ENCODE results near the gene GTF2A2. TPM values are rescaled to one million over a fixed set of nuclear protein-coding genes. Genes with fewer than 3 reads are reported as not detected.
"Not testable (repeated sequence)": the region's sequence is repeated elsewhere in the genome, so short reads cannot be mapped to it uniquely, and the experiment has no call there.

The GTF2A2 gene
- total and polyA plus RNA-seq, 4 donors, result 33.5 to 121 (median 67.4) TPM

GRCh38 chr15:59654046-59654445 lies 3.3 kb downstream of the GTF2A2 start:
- Histone ChIP-seq H3K27ac (ENCODE audit: low read depth in 1 of 2, low read length in 1 of 2) (no peak overlapping the region), H3K36me3 (ENCODE audit: control insufficient read depth in 4 of 4, insufficient read depth in 4 of 4, low read length in 4 of 4) (peaks cover 6 to 20% (median 12%) of the 10 kb centered on the region in 4 donors), H3K4me3 (no peak overlapping the region), H3K9me3 (ENCODE audit: control insufficient read depth in 4 of 4, insufficient read depth in 3 of 4, low read length in 3 of 4) (no peaks in the 10 kb centered on the region), H3K27me3 (ENCODE audit: control insufficient read depth in 3 of 3, insufficient read depth in 3 of 3, low read length in 2 of 3) (no peaks in the 10 kb centered on the region), H3K9ac (ENCODE audit: insufficient read depth in 1 of 2, low read length in 2 of 2) (no peak overlapping the region), H3K4me1 (ENCODE audit: control insufficient read depth in 5 of 5, insufficient read depth in 5 of 5, low read length in 5 of 5) (peaks cover 0 to 27% (median 4%) of the 10 kb centered on the region in 5 donors)
- no peak for ATAC-seq (ENCODE audit: insufficient read depth, low FRiP score)
- TF ChIP-seq CTCF (IDR thresholded peaks at IDR 0.05; ENCODE audit: control extremely low read depth, extremely low read depth), result no peak
- no peak for DNase-seq
- 79 to 82% methylated on average over 1 of the region's 1 CpG for WGBS, 2 donors

GRCh38 chr15:59649603-59650002 lies 7.7 kb downstream of the GTF2A2 start:
- peaks cover 14 to 20% (median 17%) of the 10 kb centered on the region in 4 donors for H3K36me3 ChIP-seq (ENCODE audit: control insufficient read depth in 4 of 4, insufficient read depth in 4 of 4, low read length in 4 of 4)
- no peak overlapping the region for H3K27ac ChIP-seq (ENCODE audit: low read depth in 1 of 2, low read length in 1 of 2)
- DNase-seq (no peak), ATAC-seq (ENCODE audit: insufficient read depth, low FRiP score) (no peak)
- peaks cover 0 to 8% (median 0%) of the 10 kb centered on the region in 5 donors for H3K4me1 ChIP-seq (ENCODE audit: control insufficient read depth in 5 of 5, insufficient read depth in 5 of 5, low read length in 5 of 5)
- no peak overlapping the region for H3K9ac ChIP-seq (ENCODE audit: insufficient read depth in 1 of 2, low read length in 2 of 2)
- no peak for TF ChIP-seq CTCF (IDR thresholded peaks at IDR 0.05; ENCODE audit: control extremely low read depth, extremely low read depth)
- no peaks in the 10 kb centered on the region for H3K27me3 ChIP-seq (ENCODE audit: control insufficient read depth in 3 of 3, insufficient read depth in 3 of 3, low read length in 2 of 3)
- H3K4me3 ChIP-seq, result no peak overlapping the region
- H3K9me3 ChIP-seq (ENCODE audit: control insufficient read depth in 4 of 4, insufficient read depth in 3 of 4, low read length in 3 of 4), result no peaks in the 10 kb centered on the region

GRCh38 chr15:59647085-59647484 lies 10.2 kb downstream of the GTF2A2 start:
- H3K27ac ChIP-seq (ENCODE audit: low read depth in 1 of 2, low read length in 1 of 2), result no peak overlapping the region
- peaks cover 12 to 23% (median 16%) of the 10 kb centered on the region in 4 donors for H3K36me3 ChIP-seq (ENCODE audit: control insufficient read depth in 4 of 4, insufficient read depth in 4 of 4, low read length in 4 of 4)
- 87 to 94% methylated on average over 1 of the region's 1 CpG for WGBS, 2 donors
- H3K27me3 ChIP-seq (ENCODE audit: control insufficient read depth in 3 of 3, insufficient read depth in 3 of 3, low read length in 2 of 3), result no peaks in the 10 kb centered on the region
- H3K9ac ChIP-seq (ENCODE audit: insufficient read depth in 1 of 2, low read length in 2 of 2), result no peak overlapping the region
- H3K4me1 ChIP-seq (ENCODE audit: control insufficient read depth in 5 of 5, insufficient read depth in 5 of 5, low read length in 5 of 5), result peaks cover 0 to 7% (median 0%) of the 10 kb centered on the region in 5 donors
- DNase-seq (no peak), ATAC-seq (ENCODE audit: insufficient read depth, low FRiP score) (no peak)
- H3K4me3 ChIP-seq, result no peak overlapping the region
- no peaks in the 10 kb centered on the region for H3K9me3 ChIP-seq (ENCODE audit: control insufficient read depth in 4 of 4, insufficient read depth in 3 of 4, low read length in 3 of 4)
- TF ChIP-seq CTCF (IDR thresholded peaks at IDR 0.05; ENCODE audit: control extremely low read depth, extremely low read depth), result no peak

GRCh38 chr15:59646277-59646676 lies 11.0 kb downstream of the GTF2A2 start:
- no peaks in the 10 kb centered on the region for H3K9me3 ChIP-seq (ENCODE audit: control insufficient read depth in 4 of 4, insufficient read depth in 3 of 4, low read length in 3 of 4)
- no peaks in the 10 kb centered on the region for H3K27me3 ChIP-seq (ENCODE audit: control insufficient read depth in 3 of 3, insufficient read depth in 3 of 3, low read length in 2 of 3)
- no peak for TF ChIP-seq CTCF (IDR thresholded peaks at IDR 0.05; ENCODE audit: control extremely low read depth, extremely low read depth)
- peaks cover 0 to 7% (median 0%) of the 10 kb centered on the region in 5 donors for H3K4me1 ChIP-seq (ENCODE audit: control insufficient read depth in 5 of 5, insufficient read depth in 5 of 5, low read length in 5 of 5)
- no peak overlapping the region for H3K27ac ChIP-seq (ENCODE audit: low read depth in 1 of 2, low read length in 1 of 2)
- 100% methylated on average over 1 of the region's 1 CpG for WGBS, 2 donors
- ATAC-seq (ENCODE audit: insufficient read depth, low FRiP score) (no peak), DNase-seq (no peak)
- no peak overlapping the region for H3K9ac ChIP-seq (ENCODE audit: insufficient read depth in 1 of 2, low read length in 2 of 2)
- no peak overlapping the region for H3K4me3 ChIP-seq
- peaks cover 11 to 17% (median 12%) of the 10 kb centered on the region in 4 donors for H3K36me3 ChIP-seq (ENCODE audit: control insufficient read depth in 4 of 4, insufficient read depth in 4 of 4, low read length in 4 of 4)

GRCh38 chr15:59645812-59646211 lies 11.5 kb downstream of the GTF2A2 start:
- 97% methylated on average over 9 of the region's 9 CpGs for WGBS, 2 donors
- H3K4me1 ChIP-seq (ENCODE audit: control insufficient read depth in 5 of 5, insufficient read depth in 5 of 5, low read length in 5 of 5); H3K9ac ChIP-seq (ENCODE audit: insufficient read depth in 1 of 2, low read length in 2 of 2); H3K27me3 ChIP-seq (ENCODE audit: control insufficient read depth in 3 of 3, insufficient read depth in 3 of 3, low read length in 2 of 3); H3K4me3 ChIP-seq; H3K27ac ChIP-seq (ENCODE audit: low read depth in 1 of 2, low read length in 1 of 2); DNase-seq; H3K9me3 ChIP-seq (ENCODE audit: control insufficient read depth in 4 of 4, insufficient read depth in 3 of 4, low read length in 3 of 4); ATAC-seq (ENCODE audit: insufficient read depth, low FRiP score): not testable (repeated sequence)
- H3K36me3 ChIP-seq (ENCODE audit: control insufficient read depth in 4 of 4, insufficient read depth in 4 of 4, low read length in 4 of 4), result peaks cover 11 to 17% (median 12%) of the 10 kb centered on the region in 4 donors
